H1 (cell line): Measurements from ENCODE around the gene CIITA. TPM values are rescaled to one million over a fixed set of nuclear protein-coding genes. Genes with fewer than 3 reads are reported as not detected.

Experiments
- CTCF ChIA-PET: fragments of 300-600 bp; sonication (Branson Sonifier 250); formaldehyde crosslinking; loops from one replicate; lab custom pipeline; 2021; ENCODE audit not compliant: partially characterized antibody; lab: Charles Lee
- POLR2A ChIA-PET: fragments of 300-600 bp; sonication (Branson Sonifier 250); formaldehyde crosslinking; loops from one replicate; lab custom pipeline; 2021; ENCODE audit warnings: inconsistent platforms; ENCODE audit not compliant: partially characterized antibody; lab: Charles Lee
- DNase-seq, 2 experiments: peaks; one replicate each; pipeline versions ENCODE4 v3.0.0 to v3.0.0-alpha.2; 2010 to 2022; ENCODE audit warnings: low spot score in 2 of 2, low read depth in 1 of 2, mixed read lengths in 1 of 2
- FAIRE-seq: peaks from 2 replicates; lab custom pipeline; 2011; peaks lifted over from hg19 to GRCh38; lab: Jason Lieb, UNC
- H2AFZ ChIP-seq: 2 replicates; pipeline ENCODE4 v1.8.1; 2012; ENCODE audit warnings: low read length, inconsistent platforms
- H2AK5ac ChIP-seq: 2 replicates; pipeline ENCODE4 v1.6.1; 2013; ENCODE audit warnings: low read depth, low read length
- H2BK120ac ChIP-seq: replicated peaks from 2 replicates; pipeline ENCODE3; 2013; ENCODE audit warnings: low read depth, low read length, inconsistent platforms
- H2BK12ac ChIP-seq: 2 replicates; pipeline ENCODE4 v1.6.1; 2013; ENCODE audit warnings: low read depth, low read length
- H2BK15ac ChIP-seq: 2 replicates; pipeline ENCODE4 v1.6.1; 2013; ENCODE audit warnings: low read length
- H2BK20ac ChIP-seq: 2 replicates; pipeline ENCODE4 v1.6.1; 2013; ENCODE audit warnings: low read length
- H2BK5ac ChIP-seq: 2 replicates; pipeline ENCODE4 v1.6.1; 2013; ENCODE audit warnings: low read depth, low read length
- H3K14ac ChIP-seq: 2 replicates; pipeline ENCODE4 v1.6.1; 2013; ENCODE audit warnings: inconsistent platforms; ENCODE audit not compliant: insufficient read length
- H3K18ac ChIP-seq: 2 replicates; pipeline ENCODE4 v1.6.1; 2013; ENCODE audit warnings: low read length; ENCODE audit errors: extremely low read depth
- H3K23ac ChIP-seq: 2 replicates; pipeline ENCODE4 v1.6.1; 2013; ENCODE audit warnings: inconsistent platforms; ENCODE audit not compliant: insufficient read length
- H3K23me2 ChIP-seq: 2 replicates; pipeline ENCODE4 v1.6.1; 2013; ENCODE audit warnings: low read depth, low read length
- H3K27ac ChIP-seq: 2 replicates; pipeline ENCODE4 v1.6.1; 2011; ENCODE audit warnings: low read depth, low read length, inconsistent platforms
- H3K27me3 ChIP-seq, 4 experiments: replicated peaks in 1 of 4; 1 replicate in 1 of 4; 2 replicates in 3 of 4; pipeline versions ENCODE4 v1.6.1 to v1.8.1; 2011 to 2013; ENCODE audit warnings: low read length in 3 of 4, mild to moderate bottlenecking in 3 of 4, inconsistent platforms in 2 of 4, mixed read lengths in 2 of 4, moderate library complexity in 1 of 4; ENCODE audit not compliant: control insufficient read depth in 3 of 4, insufficient read depth in 3 of 4; ENCODE audit errors: extremely low read depth in 1 of 4
- H3K36me3 ChIP-seq, 4 experiments: 2 replicates each; pipeline versions ENCODE4 v1.6.1 to v1.8.1; 2011 to 2013; ENCODE audit warnings: mild to moderate bottlenecking in 4 of 4, low read length in 3 of 4, moderate library complexity in 2 of 4, control low read depth in 1 of 4, inconsistent platforms in 1 of 4; ENCODE audit not compliant: insufficient read depth in 4 of 4, control insufficient read depth in 2 of 4
- H3K4ac ChIP-seq: replicated peaks from 2 replicates; pipeline ENCODE3; 2013; ENCODE audit warnings: low read length, low read depth, mixed read lengths, inconsistent platforms; ENCODE audit not compliant: insufficient read length
- H3K4me1 ChIP-seq, 4 experiments: replicated peaks in 1 of 4; 1 replicate in 1 of 4; 2 replicates in 3 of 4; pipeline versions ENCODE4 v1.6.1 to v1.8.1; 2011 to 2013; ENCODE audit warnings: low read length in 3 of 4, inconsistent platforms in 2 of 4, mixed read lengths in 1 of 4; ENCODE audit not compliant: insufficient read depth in 4 of 4, control insufficient read depth in 3 of 4
- H3K4me2 ChIP-seq, 2 experiments: 2 replicates each; pipeline versions ENCODE4 v1.6.1 to v1.8.1; 2011 to 2013; ENCODE audit warnings: low read depth in 2 of 2, low read length in 2 of 2, control low read depth in 1 of 2, inconsistent platforms in 1 of 2, mild to moderate bottlenecking in 1 of 2; ENCODE audit not compliant: insufficient read depth in 1 of 2
- H3K4me3 ChIP-seq, 4 experiments: fragments of 200-600, 300-600 bp in 1 of 4; sonication (generic), shearing (Covaris generic), sonication (Bioruptor Twin) in 1 of 4; 2 replicates each; pipeline versions ENCODE4 v1.5.1 to v1.8.1; 2011 to 2016; ENCODE audit warnings: low read length in 4 of 4, low read depth in 3 of 4, control low read depth in 2 of 4, inconsistent platforms in 2 of 4, mild to moderate bottlenecking in 2 of 4, mixed read lengths in 1 of 4, moderate library complexity in 1 of 4; ENCODE audit not compliant: insufficient read depth in 2 of 4; ENCODE audit errors: extremely low read depth in 1 of 4
- H3K56ac ChIP-seq: replicated peaks from 2 replicates; pipeline ENCODE3; 2013; ENCODE audit warnings: low read depth, mild to moderate bottlenecking, mixed read lengths, low read length, inconsistent platforms; ENCODE audit not compliant: insufficient read length
- H3K79me1 ChIP-seq: 2 replicates; pipeline ENCODE4 v1.6.1; 2013; ENCODE audit warnings: low read depth, low read length, control low read depth
- H3K79me2 ChIP-seq, 2 experiments: 2 replicates each; pipeline versions ENCODE4 v1.6.1 to v1.8.1; 2012 to 2013; ENCODE audit warnings: low read length in 2 of 2, mild to moderate bottlenecking in 2 of 2, inconsistent platforms in 1 of 2; ENCODE audit not compliant: insufficient read depth in 2 of 2, control insufficient read depth in 1 of 2
- H3K9ac ChIP-seq, 4 experiments: replicated peaks in 1 of 4; 1 replicate in 1 of 4; 2 replicates in 3 of 4; pipeline versions ENCODE4 v1.6.1 to v1.8.1; 2011 to 2013; ENCODE audit warnings: low read depth in 3 of 4, low read length in 3 of 4, control low read depth in 2 of 4, mild to moderate bottlenecking in 2 of 4, moderate library complexity in 2 of 4, inconsistent platforms in 1 of 4; ENCODE audit errors: extremely low read depth in 1 of 4
- H3K9me3 ChIP-seq, 2 experiments: 2 replicates each; pipeline versions ENCODE4 v1.6.1 to v1.8.1; 2012 to 2013; ENCODE audit warnings: mild to moderate bottlenecking in 2 of 2, moderate library complexity in 2 of 2, control low read depth in 1 of 2, inconsistent platforms in 1 of 2, low read depth in 1 of 2, low read length in 1 of 2, mixed read lengths in 1 of 2; ENCODE audit not compliant: insufficient read depth in 2 of 2
- H4K20me1 ChIP-seq, 2 experiments: replicated peaks in 1 of 2; 2 replicates each; pipeline versions ENCODE3 to v1.8.1; 2011 to 2013; ENCODE audit warnings: inconsistent platforms in 2 of 2, low read length in 2 of 2, mild to moderate bottlenecking in 1 of 2; ENCODE audit not compliant: insufficient read depth in 2 of 2, control insufficient read depth in 1 of 2
- H4K5ac ChIP-seq: 2 replicates; pipeline ENCODE4 v1.6.1; 2013; ENCODE audit warnings: low read length, low read depth, mixed read lengths, inconsistent platforms; ENCODE audit not compliant: insufficient read length
- H4K8ac ChIP-seq: 2 replicates; pipeline ENCODE4 v1.8.0; 2013; ENCODE audit warnings: mild to moderate bottlenecking, moderate library complexity, low read length, inconsistent platforms; ENCODE audit not compliant: insufficient read depth; ENCODE audit errors: extremely low read depth
- H4K91ac ChIP-seq: replicated peaks from 2 replicates; pipeline ENCODE3; 2013; ENCODE audit warnings: low read length, mixed read lengths, inconsistent platforms; ENCODE audit not compliant: insufficient read length
- ASH2L ChIP-seq: fragments of 200-600, 300-600 bp; sonication (generic); IDR thresholded peaks from one replicate; pipeline ENCODE4 v1.7.1; 2017; ENCODE audit warnings: low read length
- BACH1 ChIP-seq: IDR thresholded peaks from 2 replicates; pipeline ENCODE4 v1.6.1; 2012; ENCODE audit warnings: low read length, improper control_type of control experiment
- CBX5 ChIP-seq: fragments of 300-800, 300-1000 bp; sonication (generic); IDR thresholded peaks from 2 replicates; pipeline ENCODE4 v1.7.1; 2016; ENCODE audit warnings: antibody characterized with exemption, low read length, low read depth
- CEBPB ChIP-seq: IDR thresholded peaks from 2 replicates; pipeline ENCODE4 v1.6.1; 2012; ENCODE audit warnings: low read depth, low read length
- CHD2 ChIP-seq: IDR thresholded peaks from 2 replicates; pipeline ENCODE4 v1.6.1; 2012; ENCODE audit warnings: low read length, improper control_type of control experiment
- CTCF ChIP-seq, 3 experiments: IDR thresholded peaks; 1 replicate in 2 of 3; 2 replicates in 1 of 3; pipeline versions ENCODE4 v1.5.1 to v1.6.1; 2011; ENCODE audit warnings: low read length in 3 of 3, mild to moderate bottlenecking in 3 of 3, inconsistent platforms in 2 of 3, low read depth in 1 of 3, moderate library complexity in 1 of 3; ENCODE audit not compliant: insufficient read depth in 1 of 3; ENCODE audit errors: control extremely low read depth in 1 of 3
- PHF8 ChIP-seq: fragments of 200-600 bp; sonication (generic); conservative IDR thresholded peaks from 2 replicates; pipeline ENCODE4 v1.7.1; 2012; ENCODE audit warnings: low read depth, mild to moderate bottlenecking, inconsistent platforms, low read length, moderate library complexity
- RNF2 ChIP-seq: fragments of 200-900, 300-1000 bp; sonication (generic); IDR thresholded peaks from 2 replicates; pipeline ENCODE4 v1.7.1; 2016; ENCODE audit warnings: borderline replicate concordance, low read depth, mild to moderate bottlenecking, antibody characterized with exemption, low read length; ENCODE audit not compliant: poor library complexity, severe bottlenecking; ENCODE audit errors: missing control alignments
- RXRA ChIP-seq: IDR thresholded peaks from 2 replicates; pipeline ENCODE4 v1.6.1; 2011; ENCODE audit warnings: low read depth, mild to moderate bottlenecking, low read length, moderate library complexity; ENCODE audit not compliant: insufficient read depth
- SAP30 ChIP-seq: fragments of 300-600 bp; sonication (generic); IDR thresholded peaks from 2 replicates; pipeline ENCODE4 v1.7.1; 2012; ENCODE audit warnings: low read length, moderate library complexity, mild to moderate bottlenecking, inconsistent platforms; ENCODE audit not compliant: insufficient read depth, insufficient replicate concordance
- SP2 ChIP-seq: IDR thresholded peaks from 2 replicates; pipeline ENCODE4 v1.6.1; 2012; ENCODE audit warnings: mild to moderate bottlenecking, low read length, inconsistent platforms
- SRF ChIP-seq: IDR thresholded peaks from 2 replicates; pipeline ENCODE4 v1.6.1; 2011; ENCODE audit warnings: mild to moderate bottlenecking, low read depth, low read length, moderate library complexity
- TCF12 ChIP-seq: IDR thresholded peaks from 2 replicates; pipeline ENCODE4 v1.6.1; 2011; ENCODE audit warnings: low read depth, mild to moderate bottlenecking, low read length
- WGBS, 2 experiments: shearing (Covaris generic) in 1 of 2; methylation state at CpG; one replicate each; pipeline versions ENCODE4 v1.1.6 to v1.1.7; 2013 to 2015; ENCODE audit warnings: low lambda C conversion rate in 2 of 2, mixed read lengths in 2 of 2, inconsistent platforms in 1 of 2, low coverage in 1 of 2, missing lambda C conversion rate in 1 of 2; ENCODE audit not compliant: insufficient replicate concordance in 2 of 2, insufficient coverage in 1 of 2, insufficient read length in 1 of 2; ENCODE audit errors: extremely low coverage in 1 of 2, missing lambda C conversion rate in 1 of 2; 5-methylcytosine and 5-hydroxymethylcytosine counted together
- polyA plus RNA-seq, 7 experiments: library from polyadenylated mRNA; depleted of rRNA in 3 of 7; stranded (reverse) in 5 of 7; unstranded in 2 of 7; fragments of >200 nt in 5 of 7; fragments of 200-250 nt in 2 of 7; gene quantifications; 1 replicate in 5 of 7; 2 replicates in 1 of 7; 4 replicates in 1 of 7; pipeline versions ENCODE4 v1.2.1 to v1.2.3, GENCODE V29; 2011 to 2013; ENCODE audit warnings: missing spikeins in 2 of 7, mixed read lengths in 2 of 7
- total RNA-seq: library from RNA; stranded (reverse); fragmentation: NEBNext Ultra II Directional; extraction: Animal tissue kit (Norgen Biotek cat#: 25700); gene quantifications from 2 replicates; pipeline ENCODE4 v1.2.1, GENCODE V29; 2021

CIITA gene
- total and polyA plus RNA-seq, 2 of the 8 experiments (the other 6 are each of a cell fraction or from before 2014, with no cell fraction given) = 0.07 to 0.17 TPM

GRCh38 chr16:10907757-10908045 is 30.7 kb downstream of the CIITA start:
- Histone ChIP-seq H3K4me3 (no peak overlapping the region), H4K5ac (no peak overlapping the region), H3K27me3 (no peaks in the 10 kb centered on the region; a peak in 1 of 7 replicates), H3K79me2 (no peaks in the 10 kb centered on the region), H2AFZ (no peak overlapping the region), H3K14ac (no peak overlapping the region), H3K4me1 (no peaks in the 10 kb centered on the region), H3K4ac (no peak overlapping the region), H3K36me3 (no peaks in the 10 kb centered on the region), H4K8ac (no peak overlapping the region), H3K4me2 (no peak overlapping the region), H3K9me3 (no peaks in the 10 kb centered on the region), H2AK5ac (no peak overlapping the region), H3K9ac (no peak overlapping the region), H2BK120ac (no peak overlapping the region), H2BK5ac (no peak overlapping the region), H3K79me1 (no peaks in the 10 kb centered on the region), H3K56ac (no peak overlapping the region), H3K18ac (no peak overlapping the region), H3K27ac (no peak overlapping the region), H2BK20ac (no peak overlapping the region), H3K23ac (no peak overlapping the region), H4K91ac (no peak overlapping the region), H4K20me1 (no peaks in the 10 kb centered on the region), H2BK15ac (no peak overlapping the region), H2BK12ac (no peak overlapping the region), H3K23me2 (no peaks in the 10 kb centered on the region)
- POLR2A ChIA-PET = interaction anchor here (1.3 kb wide), 1 partner anchor 9 kb away, joined by 7 read pairs; no protein-coding TSS in a partner anchor
- FAIRE-seq (no peak), DNase-seq (no peak)
- CTCF ChIA-PET = interaction anchor here (1.0 to 7.1 kb wide), 4 partner anchors 10 to 153 kb away, joined by 3 to 82 read pairs (median 6); no protein-coding TSS in a partner anchor
- WGBS, 2 experiments = 92% methylated on average over 17 of the region's 21 CpGs; no CpG with 5 or more reads in 1 of the 2 experiments
- no peak for TF ChIP-seq CBX5
- no peak for TF ChIP-seq CEBPB
- no peak for TF ChIP-seq BACH1
- TF ChIP-seq RXRA = no peak
- TF ChIP-seq PHF8 = no peak
- TF ChIP-seq SRF = no peak
- TF ChIP-seq CTCF (IDR thresholded peaks at IDR 0.05; ENCODE audit: control extremely low read depth in 1 of 3, insufficient read depth in 1 of 3, low read depth in 1 of 3, low read length in 3 of 3) = no peak
- no peak for TF ChIP-seq SAP30
- TF ChIP-seq SP2 = no peak
- no peak for TF ChIP-seq ASH2L
- TF ChIP-seq RNF2 = no peak
- no peak for TF ChIP-seq CHD2
- no peak for TF ChIP-seq TCF12
